ENCODE measurements around the gene MMP10.

Gene MMP10

DNA sequence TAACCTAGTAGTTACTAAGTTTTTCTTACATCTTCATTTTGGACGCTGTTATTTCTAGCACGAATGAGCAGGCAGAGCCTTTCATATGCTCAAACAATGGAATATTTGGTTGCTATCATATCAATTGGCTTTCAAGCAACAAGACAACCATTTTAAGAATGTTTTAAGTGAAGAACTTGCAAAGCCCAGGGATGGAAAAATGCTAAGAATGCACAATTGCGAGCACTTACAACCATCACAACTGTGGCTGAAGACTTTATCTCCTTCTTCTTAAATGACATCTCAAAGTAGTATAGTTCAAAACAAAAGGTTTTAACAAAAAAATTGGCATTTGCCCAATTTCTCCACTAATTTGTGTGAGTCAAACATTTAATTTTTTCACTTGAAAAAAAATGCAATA, 25.9 kb upstream of the MMP10 start:
- Histone ChIP-seq H3K27me3 (ENCODE audit: control insufficient read depth, low read length) (peaks cover 6% of the 10 kb centered on the region; the same call in 1 of the 2 replicates), H3K9me3 (ENCODE audit: control insufficient read depth, insufficient read depth, low read length) (no peaks in the 10 kb centered on the region), H3K4me3 (ENCODE audit: low read length) (no peak overlapping the region), H3F3A (ENCODE audit: control insufficient read depth, insufficient read depth) (no peaks in the 10 kb centered on the region), H3K27ac (ENCODE audit: low read depth, low read length) (no peak overlapping the region), H3K4me1 (ENCODE audit: control insufficient read depth, low read length) (no peaks in the 10 kb centered on the region), H3K4me2 (ENCODE audit: low read length) (no peak overlapping the region), H4K20me1 (ENCODE audit: control insufficient read depth, insufficient read depth, low read depth, low read length) (no peaks in the 10 kb centered on the region), H3K79me2 (ENCODE audit: control insufficient read depth, low read length) (no peaks in the 10 kb centered on the region), H3K9me2 (replicated peaks; ENCODE audit: control insufficient read depth, low read length) (no peaks in the 10 kb centered on the region), H3K36me3 (ENCODE audit: control insufficient read depth, low read length) (no peaks in the 10 kb centered on the region)
- TF ChIP-seq, protein P1, sequence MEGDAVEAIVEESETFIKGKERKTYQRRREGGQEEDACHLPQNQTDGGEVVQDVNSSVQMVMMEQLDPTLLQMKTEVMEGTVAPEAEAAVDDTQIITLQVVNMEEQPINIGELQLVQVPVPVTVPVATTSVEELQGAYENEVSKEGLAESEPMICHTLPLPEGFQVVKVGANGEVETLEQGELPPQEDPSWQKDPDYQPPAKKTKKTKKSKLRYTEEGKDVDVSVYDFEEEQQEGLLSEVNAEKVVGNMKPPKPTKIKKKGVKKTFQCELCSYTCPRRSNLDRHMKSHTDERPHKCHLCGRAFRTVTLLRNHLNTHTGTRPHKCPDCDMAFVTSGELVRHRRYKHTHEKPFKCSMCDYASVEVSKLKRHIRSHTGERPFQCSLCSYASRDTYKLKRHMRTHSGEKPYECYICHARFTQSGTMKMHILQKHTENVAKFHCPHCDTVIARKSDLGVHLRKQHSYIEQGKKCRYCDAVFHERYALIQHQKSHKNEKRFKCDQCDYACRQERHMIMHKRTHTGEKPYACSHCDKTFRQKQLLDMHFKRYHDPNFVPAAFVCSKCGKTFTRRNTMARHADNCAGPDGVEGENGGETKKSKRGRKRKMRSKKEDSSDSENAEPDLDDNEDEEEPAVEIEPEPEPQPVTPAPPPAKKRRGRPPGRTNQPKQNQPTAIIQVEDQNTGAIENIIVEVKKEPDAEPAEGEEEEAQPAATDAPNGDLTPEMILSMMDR (IDR thresholded peaks at IDR 0.05; ENCODE audit: low read depth, low read length, poor library complexity, severe bottlenecking): no peak
- no peak for TF ChIP-seq EZH2phosphoT487 (IDR thresholded peaks at IDR 0.05; ENCODE audit: borderline replicate concordance, low read length)

GRCh38 chr11:102802341-102802740, 21.9 kb upstream of the MMP10 start:
- no peaks in the 10 kb centered on the region for H4K20me1 ChIP-seq (ENCODE audit: control insufficient read depth, insufficient read depth, low read depth, low read length)
- TF ChIP-seq, protein P1 (IDR thresholded peaks at IDR 0.05; ENCODE audit: low read depth, low read length, poor library complexity, severe bottlenecking): no peak
- TF ChIP-seq EZH2phosphoT487 (IDR thresholded peaks at IDR 0.05; ENCODE audit: borderline replicate concordance, low read length): no peak
- no peaks in the 10 kb centered on the region for H3F3A ChIP-seq (ENCODE audit: control insufficient read depth, insufficient read depth)
- H3K4me3 ChIP-seq (ENCODE audit: low read length): no peak overlapping the region
- H3K27ac ChIP-seq (ENCODE audit: low read depth, low read length): no peak overlapping the region
- no peaks in the 10 kb centered on the region for H3K79me2 ChIP-seq (ENCODE audit: control insufficient read depth, low read length)
- H3K4me1 ChIP-seq (ENCODE audit: control insufficient read depth, low read length): no peaks in the 10 kb centered on the region
- no peaks in the 10 kb centered on the region for H3K9me2 ChIP-seq (replicated peaks; ENCODE audit: control insufficient read depth, low read length)
- H3K4me2 ChIP-seq (ENCODE audit: low read length): no peak overlapping the region
- H3K36me3 ChIP-seq (ENCODE audit: control insufficient read depth, low read length): no peaks in the 10 kb centered on the region
- H3K27me3 ChIP-seq (ENCODE audit: control insufficient read depth, low read length): peaks cover 7% of the 10 kb centered on the region; the same call in 1 of the 2 replicates
- H3K9me3 ChIP-seq (ENCODE audit: control insufficient read depth, insufficient read depth, low read length): no peaks in the 10 kb centered on the region

DNA sequence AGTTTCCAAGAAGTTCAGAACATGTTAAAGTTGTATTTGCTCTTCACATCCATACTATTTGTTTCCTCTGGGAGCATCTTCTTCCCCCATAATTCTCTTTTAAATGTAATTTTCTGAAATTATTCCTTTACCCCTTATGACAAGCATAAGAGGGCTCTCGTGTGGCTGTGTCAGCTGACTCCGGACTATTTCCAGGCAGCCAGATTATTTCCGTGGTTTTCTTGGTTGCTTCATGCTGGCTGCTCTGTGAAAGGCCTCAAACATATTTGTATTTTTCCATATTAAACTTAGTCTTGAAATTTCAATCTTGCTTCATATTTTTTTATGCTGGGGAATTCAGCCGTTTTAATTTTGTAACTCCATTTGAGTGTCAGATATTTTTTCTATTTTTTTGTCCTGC, 20.3 kb upstream of the MMP10 start:
- no peaks in the 10 kb centered on the region for H3K36me3 ChIP-seq (ENCODE audit: control insufficient read depth, low read length)
- TF ChIP-seq, protein P1 (IDR thresholded peaks at IDR 0.05; ENCODE audit: low read depth, low read length, poor library complexity, severe bottlenecking): no peak
- no peak for TF ChIP-seq EZH2phosphoT487 (IDR thresholded peaks at IDR 0.05; ENCODE audit: borderline replicate concordance, low read length)
- H3K9me3 ChIP-seq (ENCODE audit: control insufficient read depth, insufficient read depth, low read length): no peaks in the 10 kb centered on the region
- no peak overlapping the region for H3K4me3 ChIP-seq (ENCODE audit: low read length)
- no peaks in the 10 kb centered on the region for H4K20me1 ChIP-seq (ENCODE audit: control insufficient read depth, insufficient read depth, low read depth, low read length)
- H3K4me1 ChIP-seq (ENCODE audit: control insufficient read depth, low read length): no peaks in the 10 kb centered on the region
- no peak overlapping the region for H3K27ac ChIP-seq (ENCODE audit: low read depth, low read length)
- H3K27me3 ChIP-seq (ENCODE audit: control insufficient read depth, low read length): peaks cover 9% of the 10 kb centered on the region; the same call in 1 of the 2 replicates
- no peaks in the 10 kb centered on the region for H3K9me2 ChIP-seq (replicated peaks; ENCODE audit: control insufficient read depth, low read length)
- no peaks in the 10 kb centered on the region for H3K79me2 ChIP-seq (ENCODE audit: control insufficient read depth, low read length)
- H3K4me2 ChIP-seq (ENCODE audit: low read length): no peak overlapping the region
- no peaks in the 10 kb centered on the region for H3F3A ChIP-seq (ENCODE audit: control insufficient read depth, insufficient read depth)

Data from DOHH2 (cell line).